Peyer's patch (tissue), 4 donors: ENCODE data around the gene RAB20.

Source experiments
- POLR2A ChIP-seq, 2 donors: fragments of 450-650 bp; IDR thresholded peaks; one replicate each; pipeline ENCODE4 v1.5.1; 2017; ENCODE audit warnings: antibody characterized with exemption in 2 of 2, mild to moderate bottlenecking in 2 of 2, moderate library complexity in 2 of 2
- TF ChIP-seq, protein P1 (sequence below), 6 experiments: fragments of 450-650 bp in 4 of 6; fragments of 200-600 bp in 2 of 6; sonication (generic) in 1 of 6; IDR thresholded peaks; one replicate each; pipeline ENCODE4 v1.5.1; 2017 to 2019; ENCODE audit warnings: antibody characterized with exemption in 6 of 6, mild to moderate bottlenecking in 3 of 6, moderate library complexity in 1 of 6

DNA sequence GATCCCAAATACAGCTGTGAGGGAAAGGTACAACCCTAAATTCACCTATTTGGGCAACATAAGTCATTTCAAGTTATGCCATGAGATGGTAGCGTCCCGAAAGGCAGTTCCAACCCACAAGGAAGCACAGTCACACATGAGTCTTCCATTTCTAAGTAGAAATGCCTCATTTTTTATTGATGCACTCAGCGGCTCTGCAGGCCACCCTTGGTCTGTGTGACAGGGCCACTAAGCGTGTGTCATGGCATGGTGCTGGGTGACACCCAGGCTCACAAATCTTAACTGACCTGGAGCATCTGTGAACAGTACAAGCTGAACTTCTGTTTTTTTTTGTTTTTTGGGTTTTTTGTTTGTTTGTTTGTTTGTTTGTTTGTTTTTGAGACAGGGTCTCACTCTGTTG, 15.1 kb downstream of the RAB20 start:
- TF ChIP-seq, protein P1, sequence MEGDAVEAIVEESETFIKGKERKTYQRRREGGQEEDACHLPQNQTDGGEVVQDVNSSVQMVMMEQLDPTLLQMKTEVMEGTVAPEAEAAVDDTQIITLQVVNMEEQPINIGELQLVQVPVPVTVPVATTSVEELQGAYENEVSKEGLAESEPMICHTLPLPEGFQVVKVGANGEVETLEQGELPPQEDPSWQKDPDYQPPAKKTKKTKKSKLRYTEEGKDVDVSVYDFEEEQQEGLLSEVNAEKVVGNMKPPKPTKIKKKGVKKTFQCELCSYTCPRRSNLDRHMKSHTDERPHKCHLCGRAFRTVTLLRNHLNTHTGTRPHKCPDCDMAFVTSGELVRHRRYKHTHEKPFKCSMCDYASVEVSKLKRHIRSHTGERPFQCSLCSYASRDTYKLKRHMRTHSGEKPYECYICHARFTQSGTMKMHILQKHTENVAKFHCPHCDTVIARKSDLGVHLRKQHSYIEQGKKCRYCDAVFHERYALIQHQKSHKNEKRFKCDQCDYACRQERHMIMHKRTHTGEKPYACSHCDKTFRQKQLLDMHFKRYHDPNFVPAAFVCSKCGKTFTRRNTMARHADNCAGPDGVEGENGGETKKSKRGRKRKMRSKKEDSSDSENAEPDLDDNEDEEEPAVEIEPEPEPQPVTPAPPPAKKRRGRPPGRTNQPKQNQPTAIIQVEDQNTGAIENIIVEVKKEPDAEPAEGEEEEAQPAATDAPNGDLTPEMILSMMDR (IDR thresholded peaks at IDR 0.05) = no peak
- TF ChIP-seq POLR2A (IDR thresholded peaks at IDR 0.05) = no peak
